ENCODE measurements around the gene UPF2.

Gene UPF2

DNA sequence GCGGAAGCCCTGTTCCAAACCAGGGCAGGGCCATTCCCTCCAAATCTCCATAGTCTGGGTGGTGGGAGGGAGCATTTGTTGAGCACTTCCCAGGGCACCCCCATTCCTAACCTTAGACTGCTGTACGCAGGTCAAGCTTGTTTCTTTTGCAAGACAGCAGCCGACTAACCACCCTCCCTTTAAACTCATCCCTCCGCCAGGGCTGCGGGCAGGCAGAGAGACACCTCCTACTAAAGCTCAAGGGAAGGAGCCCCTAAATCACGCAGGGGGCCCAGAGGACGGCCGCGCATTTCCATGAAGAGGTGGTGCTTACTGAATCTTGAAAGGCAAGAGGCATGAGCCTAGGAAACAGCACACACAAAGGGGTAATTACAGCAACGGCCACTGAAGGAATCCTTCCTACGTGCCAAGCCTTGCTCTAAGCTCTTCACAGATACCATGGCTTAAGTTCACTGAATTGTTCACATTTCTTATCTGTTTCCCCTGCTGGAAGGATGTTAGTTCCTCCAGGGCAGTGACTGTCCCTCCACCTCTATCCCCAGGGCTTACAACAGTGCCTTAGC lies 129.4 kb downstream of the UPF2 start:
- no peak for DNase-seq (ENCODE audit: insufficient read length)
- no peak for FAIRE-seq
- TF ChIP-seq POLR2A (IDR thresholded peaks at IDR 0.05; ENCODE audit: low read depth, low read length) (no peak), POLR2AphosphoS5 (IDR thresholded peaks at IDR 0.05; ENCODE audit: low read depth, low read length) (no peak)

DNA sequence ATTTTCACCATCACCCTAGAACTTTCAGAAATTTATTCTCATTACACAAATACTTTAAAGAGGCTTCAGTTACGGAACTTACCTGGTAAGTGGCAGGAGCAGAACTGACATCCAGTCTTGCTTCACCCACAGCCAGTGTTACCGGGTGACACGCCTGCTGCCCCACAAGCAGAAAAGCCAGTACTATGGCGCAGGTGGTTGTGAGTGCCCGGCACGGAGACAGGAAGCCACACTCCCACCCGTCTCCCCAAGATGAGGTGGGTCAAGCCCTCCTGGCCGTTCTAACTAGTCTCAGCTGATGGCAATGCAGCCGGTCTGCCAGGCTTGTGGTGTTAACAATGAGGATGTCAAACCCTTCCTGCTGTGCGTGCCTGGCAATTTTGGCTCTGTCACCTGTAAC lies 132.5 kb downstream of the UPF2 start:
- no peak for TF ChIP-seq POLR2A (IDR thresholded peaks at IDR 0.05; ENCODE audit: low read depth, low read length)
- no peak for TF ChIP-seq POLR2AphosphoS5 (IDR thresholded peaks at IDR 0.05; ENCODE audit: low read depth, low read length)
- TF ChIP-seq TAF1 (IDR thresholded peaks at IDR 0.05; ENCODE audit: borderline replicate concordance, low read depth, low read length), result no peak
- FAIRE-seq (no peak), DNase-seq (ENCODE audit: insufficient read length) (no peak)

DNA sequence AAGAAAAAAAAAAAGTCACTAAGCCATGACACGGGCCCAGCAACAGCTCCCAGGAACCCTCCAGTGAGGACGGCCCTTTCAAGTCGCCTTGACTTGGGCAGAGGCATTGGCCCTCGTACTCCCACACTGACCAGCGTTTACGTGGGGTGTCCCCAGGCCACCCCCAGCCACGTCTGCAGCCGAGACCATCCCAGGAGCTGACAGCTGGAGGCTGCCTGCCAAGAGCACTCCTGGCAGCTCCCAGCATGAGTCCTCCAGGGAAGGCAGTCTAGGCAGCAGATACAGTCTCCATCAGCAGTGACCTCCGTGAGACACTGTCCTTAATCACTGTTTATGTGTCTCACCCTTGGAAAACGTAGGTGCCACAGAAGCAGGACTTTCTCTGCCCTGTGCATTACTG lies 133.0 kb downstream of the UPF2 start:
- DNase-seq (ENCODE audit: insufficient read length) (no peak), FAIRE-seq (no peak)
- TF ChIP-seq POLR2AphosphoS5 (IDR thresholded peaks at IDR 0.05; ENCODE audit: low read depth, low read length) (no peak), TAF1 (IDR thresholded peaks at IDR 0.05; ENCODE audit: borderline replicate concordance, low read depth, low read length) (no peak), POLR2A (IDR thresholded peaks at IDR 0.05; ENCODE audit: low read depth, low read length) (no peak)

DNA sequence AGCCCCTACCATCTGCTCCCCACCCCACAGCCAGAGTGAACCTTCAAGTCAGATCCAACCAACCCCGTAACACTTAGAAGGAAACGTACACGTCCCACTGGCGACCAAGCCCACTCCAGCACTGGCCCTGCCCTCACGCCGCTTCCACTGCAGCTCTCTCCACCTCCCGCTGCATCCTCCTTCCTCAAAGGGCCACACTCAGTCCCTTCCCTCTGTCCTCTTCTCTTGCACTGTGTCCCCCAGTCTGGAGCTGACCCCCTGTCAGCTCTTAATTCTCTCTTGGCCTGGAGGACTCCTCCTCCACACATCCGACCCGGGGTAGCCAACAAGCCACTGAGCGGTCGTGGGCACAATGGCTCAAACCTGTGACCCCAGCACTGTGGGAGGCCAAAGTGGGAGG lies 133.6 kb downstream of the UPF2 start:
- FAIRE-seq (no peak), DNase-seq (ENCODE audit: insufficient read length) (no peak)
- no peak for TF ChIP-seq POLR2A (IDR thresholded peaks at IDR 0.05; ENCODE audit: low read depth, low read length)
- TF ChIP-seq POLR2AphosphoS5 (IDR thresholded peaks at IDR 0.05; ENCODE audit: low read depth, low read length), result no peak
- TF ChIP-seq TAF1 (IDR thresholded peaks at IDR 0.05; ENCODE audit: borderline replicate concordance, low read depth, low read length), result no peak

DNA sequence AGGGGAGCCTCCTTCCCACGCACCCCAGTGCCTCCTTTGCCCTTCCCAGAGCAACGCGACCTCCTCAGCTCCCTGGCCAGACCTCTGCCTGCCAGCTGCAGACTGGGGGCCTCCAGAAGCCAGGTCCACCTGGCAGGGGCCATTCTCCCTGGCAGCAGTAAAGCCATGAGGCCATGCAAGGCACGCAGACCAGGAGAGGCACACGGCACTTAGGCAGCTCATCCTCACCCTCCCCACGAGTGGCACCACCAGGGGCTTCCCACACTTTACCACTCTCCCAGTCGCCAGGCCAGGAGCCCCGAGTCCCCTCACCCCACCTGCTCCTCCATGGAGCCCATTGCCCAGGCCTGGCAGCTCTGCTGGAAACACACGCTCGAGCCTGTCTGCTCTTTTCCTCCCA lies 134.1 kb downstream of the UPF2 start:
- TF ChIP-seq POLR2A (IDR thresholded peaks at IDR 0.05; ENCODE audit: low read depth, low read length) (no peak), TAF1 (IDR thresholded peaks at IDR 0.05; ENCODE audit: borderline replicate concordance, low read depth, low read length) (no peak), POLR2AphosphoS5 (IDR thresholded peaks at IDR 0.05; ENCODE audit: low read depth, low read length) (no peak)
- FAIRE-seq, result no peak
- no peak for DNase-seq (ENCODE audit: insufficient read length)

DNA sequence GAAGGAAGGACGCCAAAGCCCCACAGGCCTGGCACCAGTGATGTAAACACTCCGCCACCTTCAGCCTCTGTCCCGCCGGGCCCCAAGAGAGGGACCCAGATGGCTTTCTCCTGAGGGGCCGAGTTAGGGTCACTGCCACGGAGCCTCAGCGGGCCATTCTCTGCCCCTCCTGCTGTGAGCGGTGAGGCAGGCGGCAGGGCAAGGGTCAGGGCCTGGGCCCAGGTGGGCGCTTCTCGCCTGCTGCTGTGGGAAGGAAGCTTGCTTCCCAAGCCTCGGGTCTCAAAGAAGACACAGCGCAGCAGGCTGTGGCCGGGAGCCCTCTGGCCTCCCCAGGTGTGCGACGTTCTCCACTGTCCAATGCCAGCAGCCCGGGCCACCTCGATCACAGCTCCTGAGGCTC lies 134.7 kb downstream of the UPF2 start:
- DNase-seq (ENCODE audit: insufficient read length) (no peak), FAIRE-seq (no peak)
- TF ChIP-seq TAF1 (IDR thresholded peaks at IDR 0.05; ENCODE audit: borderline replicate concordance, low read depth, low read length) (no peak), POLR2A (IDR thresholded peaks at IDR 0.05; ENCODE audit: low read depth, low read length) (no peak), POLR2AphosphoS5 (IDR thresholded peaks at IDR 0.05; ENCODE audit: low read depth, low read length) (no peak)

DNA sequence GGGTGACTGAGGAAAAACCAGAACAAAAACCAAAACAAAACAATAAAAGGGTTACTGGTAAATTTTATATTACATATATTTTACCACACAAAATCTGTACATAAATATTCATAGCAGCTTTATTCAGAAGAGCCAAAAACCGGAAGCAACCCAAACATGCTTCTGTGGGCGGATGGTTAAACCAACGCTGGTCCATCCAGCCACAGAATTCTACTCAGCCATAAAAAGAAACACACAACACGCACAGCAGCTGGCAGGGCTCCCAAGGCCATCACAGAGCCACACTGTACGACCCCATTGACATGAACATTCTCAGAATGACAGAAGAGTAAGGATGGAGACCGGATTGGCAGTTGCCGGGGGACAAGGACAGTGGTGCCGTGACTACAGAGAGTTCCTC lies 135.9 kb downstream of the UPF2 start:
- FAIRE-seq, result no peak
- no peak for DNase-seq (ENCODE audit: insufficient read length)
- TF ChIP-seq POLR2A (IDR thresholded peaks at IDR 0.05; ENCODE audit: low read depth, low read length) (no peak), TAF1 (IDR thresholded peaks at IDR 0.05; ENCODE audit: borderline replicate concordance, low read depth, low read length) (no peak), POLR2AphosphoS5 (IDR thresholded peaks at IDR 0.05; ENCODE audit: low read depth, low read length) (no peak)

DNA sequence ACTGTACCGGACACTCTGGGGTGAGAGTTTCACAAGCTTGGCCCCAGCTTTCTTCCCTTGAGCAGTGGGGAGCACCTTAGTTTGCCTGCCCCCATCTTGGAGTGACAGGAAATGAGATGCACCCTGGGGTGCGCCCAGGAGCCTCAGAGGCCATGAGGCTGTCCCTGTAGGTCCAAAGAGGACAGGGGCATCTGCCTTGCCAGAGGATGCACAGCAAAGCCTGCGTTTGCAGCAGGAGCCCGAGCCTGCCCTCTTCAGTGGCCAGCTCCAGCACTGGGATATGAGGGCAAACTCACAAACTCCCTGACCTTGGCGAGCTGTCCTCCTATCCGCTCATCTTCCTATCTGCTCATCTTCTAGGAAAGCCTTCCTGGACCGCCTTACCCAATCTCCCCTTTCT lies 140.0 kb downstream of the UPF2 start:
- DNase-seq (ENCODE audit: insufficient read length) (no peak), FAIRE-seq (no peak)
- TF ChIP-seq POLR2AphosphoS5 (IDR thresholded peaks at IDR 0.05; ENCODE audit: low read depth, low read length) (no peak), TAF1 (IDR thresholded peaks at IDR 0.05; ENCODE audit: borderline replicate concordance, low read depth, low read length) (no peak), POLR2A (IDR thresholded peaks at IDR 0.05; ENCODE audit: low read depth, low read length) (no peak)

DNA sequence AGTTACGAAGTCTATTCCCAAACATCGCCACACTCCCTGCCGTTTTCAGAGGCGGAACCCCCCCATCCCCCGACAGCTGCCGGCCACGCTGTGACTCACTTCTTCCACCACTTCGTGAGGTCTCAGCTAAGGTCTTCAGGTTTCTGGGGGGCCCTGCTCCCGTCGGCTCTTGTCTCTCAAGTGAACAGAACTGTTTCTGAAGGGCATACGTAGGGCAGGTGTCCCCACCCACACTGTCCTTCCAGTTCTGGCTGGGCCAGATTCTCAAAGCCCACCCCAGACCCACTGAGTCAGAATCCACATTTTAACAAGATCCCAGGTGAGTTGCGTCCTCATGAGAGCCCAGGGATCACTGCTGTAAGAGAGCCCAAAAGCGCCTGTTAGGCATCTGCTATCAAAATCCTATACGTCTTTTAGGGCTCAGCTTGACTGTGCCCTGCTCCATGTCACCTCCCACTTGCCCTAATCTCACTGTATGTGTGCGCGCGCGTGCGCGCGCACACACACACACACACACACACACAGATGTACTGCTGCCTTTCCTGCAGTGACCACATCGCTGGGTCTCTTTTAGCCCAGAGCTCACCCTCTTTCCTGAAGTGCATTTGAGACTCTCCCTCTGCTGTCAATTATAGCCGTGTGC lies 140.7 kb downstream of the UPF2 start:
- TF ChIP-seq POLR2AphosphoS5 (IDR thresholded peaks at IDR 0.05; ENCODE audit: low read depth, low read length) (no peak), TAF1 (IDR thresholded peaks at IDR 0.05; ENCODE audit: borderline replicate concordance, low read depth, low read length) (no peak), POLR2A (IDR thresholded peaks at IDR 0.05; ENCODE audit: low read depth, low read length) (no peak)
- FAIRE-seq (no peak), DNase-seq (ENCODE audit: insufficient read length) (no peak)

DNA sequence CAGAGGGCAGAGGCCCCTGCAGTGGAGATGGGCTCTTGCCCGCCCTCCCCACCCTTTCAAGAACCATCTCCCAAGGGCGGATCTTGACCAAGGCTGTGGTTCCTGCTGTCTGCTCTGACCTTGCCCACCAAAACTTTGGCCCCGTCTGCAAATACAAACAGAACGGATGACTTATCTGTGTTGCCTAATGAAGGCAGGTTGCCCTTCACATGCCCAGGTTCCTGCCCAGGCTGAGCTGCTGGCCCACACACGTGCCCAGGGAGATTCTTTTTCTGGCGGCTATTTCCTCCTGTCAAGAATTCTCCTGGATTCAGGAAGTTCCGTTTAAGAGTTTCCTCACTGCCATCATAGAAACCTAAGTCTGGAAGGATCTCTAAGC lies 141.2 kb downstream of the UPF2 start:
- DNase-seq (ENCODE audit: insufficient read length) (no peak), FAIRE-seq (no peak)
- no peak for TF ChIP-seq TAF1 (IDR thresholded peaks at IDR 0.05; ENCODE audit: borderline replicate concordance, low read depth, low read length)
- TF ChIP-seq POLR2AphosphoS5 (IDR thresholded peaks at IDR 0.05; ENCODE audit: low read depth, low read length), result no peak
- TF ChIP-seq POLR2A (IDR thresholded peaks at IDR 0.05; ENCODE audit: low read depth, low read length), result no peak

DNA sequence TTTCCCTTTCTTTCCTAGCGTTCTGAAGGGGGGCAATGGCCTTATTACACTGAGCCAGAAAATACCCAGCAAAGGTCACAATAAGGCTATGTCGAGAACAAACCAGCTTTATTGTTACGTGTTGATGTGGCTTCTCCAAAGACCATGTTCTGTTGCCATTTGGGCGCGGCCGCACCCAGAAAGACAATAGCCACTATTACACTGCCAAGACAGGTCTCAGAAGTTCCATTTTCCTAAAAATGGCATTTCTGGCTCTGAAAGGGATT lies 141.6 kb downstream of the UPF2 start:
- FAIRE-seq (no peak), DNase-seq (ENCODE audit: insufficient read length) (no peak)
- TF ChIP-seq POLR2AphosphoS5 (IDR thresholded peaks at IDR 0.05; ENCODE audit: low read depth, low read length), result no peak
- no peak for TF ChIP-seq POLR2A (IDR thresholded peaks at IDR 0.05; ENCODE audit: low read depth, low read length)
- no peak for TF ChIP-seq TAF1 (IDR thresholded peaks at IDR 0.05; ENCODE audit: borderline replicate concordance, low read depth, low read length)

DNA sequence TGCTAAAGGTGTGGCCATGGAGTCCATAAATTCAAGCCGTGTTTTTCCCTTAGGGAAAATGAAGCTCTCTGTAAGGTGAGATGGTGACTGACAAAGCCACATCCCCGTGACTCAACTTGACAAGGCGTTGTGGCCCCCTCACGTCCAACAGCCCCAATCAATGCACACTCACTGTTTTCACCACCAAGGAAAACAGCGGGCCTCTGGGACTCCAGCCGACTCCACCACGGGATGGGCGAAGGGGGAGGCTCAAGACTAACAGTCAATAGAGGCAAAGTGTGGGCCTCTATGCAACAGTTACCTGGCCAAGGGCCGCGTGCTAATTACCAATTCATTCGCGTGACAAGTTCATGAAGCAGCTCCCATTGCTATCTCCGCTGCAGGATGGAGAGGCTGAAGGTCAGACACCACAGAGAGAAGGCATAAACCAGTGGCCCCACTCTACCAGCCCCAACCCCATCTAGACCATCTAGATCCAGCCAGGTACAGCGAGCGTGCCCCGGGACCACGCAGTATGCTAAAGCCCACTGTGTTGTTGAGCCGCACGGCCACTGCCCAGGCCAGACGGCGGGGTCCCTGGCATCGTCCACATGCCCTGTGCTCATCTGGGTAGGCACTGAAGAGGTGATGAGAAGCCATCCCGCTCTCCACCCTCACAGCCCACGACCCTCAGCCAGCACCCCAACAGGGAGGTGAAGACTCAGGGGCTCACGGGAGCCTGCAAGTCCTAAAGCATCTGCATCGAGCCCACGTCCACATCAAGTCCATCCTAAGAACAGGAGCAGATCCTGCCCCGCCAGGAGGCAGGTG lies 143.3 kb downstream of the UPF2 start:
- no peak for DNase-seq (ENCODE audit: insufficient read length)
- no peak for FAIRE-seq
- no peak for TF ChIP-seq POLR2A (IDR thresholded peaks at IDR 0.05; ENCODE audit: low read depth, low read length)

Measured in GM12892 (cell line).